ENCODE results near the gene ZNF841. TPM values are rescaled to one million over a fixed set of nuclear protein-coding genes. Genes with fewer than 3 reads are reported as not detected.
"Not testable (repeated sequence)": the region's sequence is repeated elsewhere in the genome, so short reads cannot be mapped to it uniquely, and the experiment has no call there.

ZNF841 gene
- total RNA-seq, 2 donors from 2014 or later: 46.3 to 105 TPM

DNA sequence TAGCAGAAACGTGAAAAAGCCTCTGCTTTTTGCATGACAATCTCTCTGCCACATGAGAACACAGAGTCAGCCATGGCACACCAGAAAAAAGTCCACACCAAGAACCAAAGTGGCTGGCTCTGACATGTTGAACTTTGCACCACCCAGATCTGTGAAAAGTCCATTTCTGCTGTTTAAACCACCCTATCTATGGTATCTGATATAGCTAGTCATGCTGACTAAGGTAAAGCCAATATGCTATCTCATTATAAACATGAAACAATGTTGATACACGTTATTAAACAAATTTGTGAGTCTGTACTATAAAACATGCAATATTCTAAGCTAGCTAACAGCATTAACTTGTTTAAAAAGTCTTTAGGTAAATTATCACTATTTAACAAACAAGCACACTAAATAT is 25.9 kb downstream of the ZNF841 start:
- ATAC-seq (ENCODE audit: insufficient number of reproducible peaks, low FRiP score, low read depth): no peak
- Histone ChIP-seq H3K36me3 (peaks cover 86% of the 10 kb centered on the region), H3K4me3 (no peak overlapping the region)

DNA sequence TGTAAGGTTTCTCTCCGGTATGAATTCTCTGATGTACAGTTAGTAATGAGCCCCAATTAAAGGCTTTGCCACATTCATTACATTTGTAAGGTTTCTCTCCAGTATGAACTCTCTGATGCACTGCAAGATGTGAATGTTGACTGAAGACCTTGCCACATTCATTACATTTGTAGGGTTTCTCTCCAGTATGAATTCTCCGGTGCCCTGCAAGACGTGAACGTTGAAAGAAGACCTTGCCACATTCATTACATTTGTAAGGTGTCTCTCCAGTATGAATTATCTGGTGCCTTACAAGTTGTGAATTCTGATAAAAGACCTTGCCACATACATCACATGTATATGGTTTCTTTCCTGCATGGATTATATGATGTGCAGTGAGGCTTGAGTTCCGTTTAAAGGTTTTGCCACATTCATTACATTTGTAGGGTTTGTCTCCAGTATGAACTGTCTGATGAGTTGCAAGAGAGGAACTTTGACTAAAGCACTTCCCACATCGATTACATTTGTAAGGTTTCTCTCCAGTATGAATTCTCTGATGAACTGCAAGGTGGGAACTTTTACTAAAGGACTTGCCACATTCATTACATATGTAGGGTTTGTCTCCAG is 29.2 kb downstream of the ZNF841 start:
- no peak for DNase-seq (ENCODE audit: low spot score)
- ATAC-seq (ENCODE audit: insufficient number of reproducible peaks, low FRiP score, low read depth): no peak
- H3K4me1 ChIP-seq (ENCODE audit: control insufficient read depth in 1 of 2, low read depth in 2 of 2): no peaks in the 10 kb centered on the region
- TF ChIP-seq, protein P1, sequence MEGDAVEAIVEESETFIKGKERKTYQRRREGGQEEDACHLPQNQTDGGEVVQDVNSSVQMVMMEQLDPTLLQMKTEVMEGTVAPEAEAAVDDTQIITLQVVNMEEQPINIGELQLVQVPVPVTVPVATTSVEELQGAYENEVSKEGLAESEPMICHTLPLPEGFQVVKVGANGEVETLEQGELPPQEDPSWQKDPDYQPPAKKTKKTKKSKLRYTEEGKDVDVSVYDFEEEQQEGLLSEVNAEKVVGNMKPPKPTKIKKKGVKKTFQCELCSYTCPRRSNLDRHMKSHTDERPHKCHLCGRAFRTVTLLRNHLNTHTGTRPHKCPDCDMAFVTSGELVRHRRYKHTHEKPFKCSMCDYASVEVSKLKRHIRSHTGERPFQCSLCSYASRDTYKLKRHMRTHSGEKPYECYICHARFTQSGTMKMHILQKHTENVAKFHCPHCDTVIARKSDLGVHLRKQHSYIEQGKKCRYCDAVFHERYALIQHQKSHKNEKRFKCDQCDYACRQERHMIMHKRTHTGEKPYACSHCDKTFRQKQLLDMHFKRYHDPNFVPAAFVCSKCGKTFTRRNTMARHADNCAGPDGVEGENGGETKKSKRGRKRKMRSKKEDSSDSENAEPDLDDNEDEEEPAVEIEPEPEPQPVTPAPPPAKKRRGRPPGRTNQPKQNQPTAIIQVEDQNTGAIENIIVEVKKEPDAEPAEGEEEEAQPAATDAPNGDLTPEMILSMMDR (IDR thresholded peaks at IDR 0.05): no peak
- no peaks in the 10 kb centered on the region for H3K27me3 ChIP-seq (replicated peaks; ENCODE audit: insufficient read depth)
- peak overlapping the region; percentile 20 for H3K4me3 ChIP-seq
- H3K36me3 ChIP-seq: peaks cover 84% of the 10 kb centered on the region
- peaks cover 98% of the 10 kb centered on the region for H3K9me3 ChIP-seq
- no peak overlapping the region for H3K27ac ChIP-seq

More for the DNA sequence above, 25.9 kb downstream of the ZNF841 start:
- H3K4me1 ChIP-seq (ENCODE audit: control insufficient read depth in 1 of 2, low read depth in 2 of 2): no peaks in the 10 kb centered on the region
- peaks cover 100% of the 10 kb centered on the region for H3K9me3 ChIP-seq
- TF ChIP-seq, protein P1 (IDR thresholded peaks at IDR 0.05): no peak
- no peak overlapping the region for H3K27ac ChIP-seq
- no peak for DNase-seq (ENCODE audit: low spot score)
- no peaks in the 10 kb centered on the region for H3K27me3 ChIP-seq (replicated peaks; ENCODE audit: insufficient read depth)

DNA sequence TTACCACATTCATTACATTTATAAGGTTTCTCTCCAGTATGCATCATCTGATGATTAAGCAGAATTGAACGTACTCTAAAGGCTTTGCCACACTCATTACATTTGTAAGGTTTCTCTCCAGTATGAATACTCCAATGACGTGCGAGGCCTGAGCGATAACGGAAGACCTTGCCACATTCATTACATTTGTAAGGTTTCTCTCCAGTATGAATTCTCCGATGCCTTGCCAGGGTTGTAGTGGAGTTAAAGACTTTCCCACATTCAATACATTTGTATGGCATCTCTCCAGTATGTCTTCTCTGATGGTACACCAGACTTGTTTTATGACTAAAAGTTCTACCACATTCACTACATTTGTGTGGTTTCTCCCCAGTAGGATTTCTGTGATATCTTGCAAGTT is 30.2 kb downstream of the ZNF841 start:
- Histone ChIP-seq H3K4me1 (ENCODE audit: control insufficient read depth in 1 of 2, low read depth in 2 of 2) (no peaks in the 10 kb centered on the region), H3K4me3 (no peak overlapping the region), H3K27ac (no peak overlapping the region), H3K36me3 (peaks cover 75% of the 10 kb centered on the region), H3K27me3 (replicated peaks; ENCODE audit: insufficient read depth) (no peaks in the 10 kb centered on the region), H3K9me3 (peaks cover 98% of the 10 kb centered on the region)
- no peak for DNase-seq (ENCODE audit: low spot score)
- TF ChIP-seq, protein P1 (IDR thresholded peaks at IDR 0.05): no peak
- ATAC-seq (ENCODE audit: insufficient number of reproducible peaks, low FRiP score, low read depth): no peak

DNA sequence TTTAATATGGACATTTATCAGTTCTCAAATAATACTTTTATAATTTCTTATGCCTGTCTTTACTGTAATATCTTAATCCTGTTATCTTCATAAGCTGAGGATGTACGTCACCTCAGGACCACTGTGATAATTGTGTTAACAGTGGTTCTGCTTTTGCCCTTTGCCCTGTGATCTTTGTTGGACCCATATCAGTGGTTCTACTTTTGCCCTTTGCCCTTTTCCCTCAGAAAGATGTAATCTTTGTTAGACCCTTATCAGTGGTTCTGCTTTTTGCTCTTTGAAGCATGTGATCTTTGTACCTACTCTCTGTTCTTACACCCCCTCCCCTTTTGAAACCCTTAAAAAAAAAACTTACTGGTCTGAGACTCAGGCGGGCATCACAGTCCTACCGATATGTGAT is 39.1 kb downstream of the ZNF841 start:
- DNase-seq (ENCODE audit: low spot score); H3K4me1 ChIP-seq (ENCODE audit: control insufficient read depth in 1 of 2, low read depth in 2 of 2); H3K4me3 ChIP-seq; H3K27me3 ChIP-seq (replicated peaks; ENCODE audit: insufficient read depth); H3K36me3 ChIP-seq; H3K27ac ChIP-seq; ATAC-seq (ENCODE audit: insufficient number of reproducible peaks, low FRiP score, low read depth): not testable (repeated sequence)
- H3K9me3 ChIP-seq: peaks cover 80% of the 10 kb centered on the region

DNA sequence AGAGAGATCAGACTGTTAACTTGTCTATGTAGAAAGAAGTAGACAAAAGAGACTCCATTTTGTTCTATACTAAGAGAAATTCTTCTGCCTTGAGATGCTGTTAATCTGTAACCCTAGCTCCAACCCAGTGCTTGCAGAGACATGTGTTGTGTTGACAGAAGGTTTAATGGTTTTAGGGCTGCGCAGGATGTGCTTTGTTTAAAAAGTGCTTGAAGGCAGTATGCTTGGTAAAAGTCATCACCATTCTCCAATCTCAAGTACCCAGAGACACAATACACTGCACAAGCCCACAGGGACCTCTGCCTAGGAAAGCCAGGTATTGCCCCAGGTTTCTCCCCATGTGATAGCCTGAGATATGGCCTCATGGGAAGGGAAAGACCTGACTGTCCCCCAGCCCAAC is 43.8 kb downstream of the ZNF841 start:
- not testable (repeated sequence) for DNase-seq (ENCODE audit: low spot score); H3K4me1 ChIP-seq (ENCODE audit: control insufficient read depth in 1 of 2, low read depth in 2 of 2); H3K36me3 ChIP-seq; ATAC-seq (ENCODE audit: insufficient number of reproducible peaks, low FRiP score, low read depth); H3K4me3 ChIP-seq; H3K27me3 ChIP-seq (replicated peaks; ENCODE audit: insufficient read depth); H3K27ac ChIP-seq
- H3K9me3 ChIP-seq: peaks cover 48% of the 10 kb centered on the region

DNA sequence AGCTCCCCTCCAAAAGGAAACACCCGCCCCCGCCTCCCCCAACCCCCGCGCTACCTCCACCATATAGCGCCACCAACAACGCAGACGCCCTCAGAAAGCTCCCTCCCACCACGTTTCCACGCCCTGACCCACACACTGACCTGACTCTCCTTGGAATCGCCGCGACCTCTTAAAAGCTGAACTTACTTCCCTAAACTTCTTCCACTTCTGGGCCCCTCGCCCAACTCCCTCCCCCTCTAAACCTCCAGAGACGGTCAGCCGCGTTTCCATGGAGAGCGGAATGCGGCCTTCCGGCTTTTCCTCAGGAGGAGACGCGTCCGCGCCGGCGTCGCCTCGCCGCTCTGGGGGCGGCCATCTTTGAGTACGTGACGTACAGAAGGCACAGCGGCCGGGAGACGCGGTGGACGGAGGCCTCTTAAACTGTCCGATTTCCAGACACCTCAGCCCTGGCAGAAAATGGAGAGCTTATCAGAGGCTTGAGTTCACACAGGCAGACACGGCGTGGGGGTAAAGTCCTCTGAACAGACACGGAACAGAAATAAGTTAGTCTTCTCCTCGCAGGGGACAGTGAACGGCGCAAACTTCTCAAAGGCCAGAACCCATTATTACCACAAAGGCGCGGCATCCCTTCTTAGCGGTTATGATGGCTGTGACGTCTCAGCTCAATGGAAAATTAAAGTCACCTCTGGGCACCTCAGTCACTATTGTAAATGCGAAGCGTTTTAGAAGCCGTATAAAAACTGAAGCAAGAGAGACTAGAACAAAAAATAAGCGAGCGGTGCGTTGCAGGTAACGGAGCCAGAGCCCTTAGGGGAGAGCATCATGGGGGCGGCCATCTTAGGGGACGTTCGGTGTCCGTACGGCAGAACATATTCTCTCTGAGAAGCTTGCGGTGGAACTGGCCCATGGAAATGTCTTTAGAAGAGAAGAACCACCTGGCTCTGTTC is 46.7 kb downstream of the ZNF841 start, which contains the start of gene ZNF432:
Gene ZNF432, minus strand, starts transcription at position 284 of the 947 bp plus-strand sequence. CDS start 1,970 bp downstream, outside the sequence.
- H3K4me3 ChIP-seq: peak within 1 kb of the TSS; percentile 82
- no peaks in the 10 kb centered on the region for H3K4me1 ChIP-seq (ENCODE audit: control insufficient read depth in 1 of 2, low read depth in 2 of 2)
- peaks cover 17% of the 10 kb centered on the region for H3K36me3 ChIP-seq
- H3K27me3 ChIP-seq (replicated peaks; ENCODE audit: insufficient read depth): no peaks in the 10 kb centered on the region
- TF ChIP-seq, protein P1 (IDR thresholded peaks at IDR 0.05): no peak
- peaks cover 34% of the 10 kb centered on the region for H3K9me3 ChIP-seq
- peak; percentile 76 for DNase-seq (ENCODE audit: low spot score)
- peak within 1 kb of the TSS; percentile 93 to 94 for H3K27ac ChIP-seq
- peak; percentile 98 for ATAC-seq (ENCODE audit: insufficient number of reproducible peaks, low FRiP score, low read depth)

Data from thoracic aorta (tissue), 2 donors.